Measurements from ENCODE around the gene PLA2G6.

PLA2G6 gene

DNA sequence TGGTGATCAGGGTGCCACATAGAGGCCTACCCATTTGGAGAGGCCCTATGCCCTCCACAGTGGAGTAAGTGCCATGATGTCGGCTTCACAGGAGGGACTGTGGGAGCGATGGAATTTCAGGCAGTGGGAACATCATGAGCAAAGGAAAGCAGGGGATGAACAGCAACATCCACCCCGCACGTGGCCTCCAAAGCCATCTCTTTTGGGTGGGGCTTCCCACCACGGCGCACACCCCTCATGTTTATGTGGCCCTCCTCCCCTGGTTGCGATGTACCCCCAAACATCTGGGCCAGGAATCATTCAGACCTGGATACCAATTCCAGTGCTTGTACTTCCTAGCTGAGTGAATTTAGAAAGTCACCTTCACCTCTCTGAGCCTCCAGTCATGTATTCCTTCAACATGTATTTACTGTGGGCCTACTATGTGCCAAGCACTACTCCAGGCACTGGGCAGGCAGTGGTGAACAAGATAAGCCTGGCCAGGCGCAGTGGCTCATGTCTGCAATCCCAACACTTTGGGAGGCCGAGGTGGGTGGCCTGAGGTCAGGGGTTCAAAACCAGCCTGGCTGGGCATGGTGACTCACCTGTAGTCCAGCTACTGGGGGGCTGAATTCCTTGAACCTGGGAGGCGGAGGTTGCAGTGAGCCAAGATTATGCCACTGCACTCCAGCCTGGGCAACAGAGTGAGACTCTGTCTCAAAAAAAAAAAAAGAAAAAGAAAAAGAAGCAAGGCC, 18.4 kb upstream of the PLA2G6 start:
- TF ChIP-seq TAF1 (IDR thresholded peaks at IDR 0.05; ENCODE audit: borderline replicate concordance, insufficient read depth, low read length), result no peak
- no peak for TF ChIP-seq POLR2AphosphoS5 (IDR thresholded peaks at IDR 0.05; ENCODE audit: low read depth, low read length)
- TF ChIP-seq, protein P1, sequence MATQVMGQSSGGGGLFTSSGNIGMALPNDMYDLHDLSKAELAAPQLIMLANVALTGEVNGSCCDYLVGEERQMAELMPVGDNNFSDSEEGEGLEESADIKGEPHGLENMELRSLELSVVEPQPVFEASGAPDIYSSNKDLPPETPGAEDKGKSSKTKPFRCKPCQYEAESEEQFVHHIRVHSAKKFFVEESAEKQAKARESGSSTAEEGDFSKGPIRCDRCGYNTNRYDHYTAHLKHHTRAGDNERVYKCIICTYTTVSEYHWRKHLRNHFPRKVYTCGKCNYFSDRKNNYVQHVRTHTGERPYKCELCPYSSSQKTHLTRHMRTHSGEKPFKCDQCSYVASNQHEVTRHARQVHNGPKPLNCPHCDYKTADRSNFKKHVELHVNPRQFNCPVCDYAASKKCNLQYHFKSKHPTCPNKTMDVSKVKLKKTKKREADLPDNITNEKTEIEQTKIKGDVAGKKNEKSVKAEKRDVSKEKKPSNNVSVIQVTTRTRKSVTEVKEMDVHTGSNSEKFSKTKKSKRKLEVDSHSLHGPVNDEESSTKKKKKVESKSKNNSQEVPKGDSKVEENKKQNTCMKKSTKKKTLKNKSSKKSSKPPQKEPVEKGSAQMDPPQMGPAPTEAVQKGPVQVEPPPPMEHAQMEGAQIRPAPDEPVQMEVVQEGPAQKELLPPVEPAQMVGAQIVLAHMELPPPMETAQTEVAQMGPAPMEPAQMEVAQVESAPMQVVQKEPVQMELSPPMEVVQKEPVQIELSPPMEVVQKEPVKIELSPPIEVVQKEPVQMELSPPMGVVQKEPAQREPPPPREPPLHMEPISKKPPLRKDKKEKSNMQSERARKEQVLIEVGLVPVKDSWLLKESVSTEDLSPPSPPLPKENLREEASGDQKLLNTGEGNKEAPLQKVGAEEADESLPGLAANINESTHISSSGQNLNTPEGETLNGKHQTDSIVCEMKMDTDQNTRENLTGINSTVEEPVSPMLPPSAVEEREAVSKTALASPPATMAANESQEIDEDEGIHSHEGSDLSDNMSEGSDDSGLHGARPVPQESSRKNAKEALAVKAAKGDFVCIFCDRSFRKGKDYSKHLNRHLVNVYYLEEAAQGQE (IDR thresholded peaks at IDR 0.05; ENCODE audit: insufficient read depth in 1 of 2, low read depth in 2 of 2, low read length in 2 of 2), result no peak
- no peak for TF ChIP-seq SIN3A (IDR thresholded peaks at IDR 0.05; ENCODE audit: borderline replicate concordance, insufficient read depth, low read length)
- no peak for TF ChIP-seq FOXP2 (optimal IDR thresholded peaks at IDR 0.05; ENCODE audit: borderline replicate concordance, extremely low read depth, extremely low read length, insufficient read depth)

DNA sequence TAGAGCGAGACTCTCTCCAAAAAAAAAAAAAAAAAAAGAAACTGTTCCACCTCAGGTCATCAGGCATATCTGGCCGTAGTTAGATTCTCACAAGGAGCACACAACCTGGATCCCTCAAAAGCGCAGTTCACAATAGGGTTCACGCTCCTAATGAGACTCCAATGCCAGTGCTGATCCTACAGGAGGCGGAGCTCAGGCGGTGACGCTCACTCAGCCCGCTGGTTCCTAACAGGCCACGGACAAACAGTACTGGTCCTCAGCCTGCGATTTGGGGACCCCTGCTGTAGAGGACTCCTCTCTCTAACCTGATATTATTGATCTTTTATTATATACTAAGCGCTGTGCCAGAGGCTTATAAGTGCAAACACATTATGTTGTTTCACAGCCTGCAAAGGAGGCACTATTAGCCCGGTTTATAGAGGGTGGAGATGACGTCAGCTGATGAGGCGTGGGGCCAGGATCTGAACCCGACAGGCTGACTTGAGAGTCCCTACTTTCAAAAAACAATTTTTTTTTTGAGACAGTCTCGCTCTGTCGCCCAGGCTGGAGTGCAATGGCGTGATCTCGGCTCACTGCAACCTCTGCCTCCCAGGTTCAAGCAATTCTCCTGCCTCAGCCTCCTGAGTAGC, 15.3 kb upstream of the PLA2G6 start:
- TF ChIP-seq FOXP2 (optimal IDR thresholded peaks at IDR 0.05; ENCODE audit: borderline replicate concordance, extremely low read depth, extremely low read length, insufficient read depth) (no peak), TAF1 (IDR thresholded peaks at IDR 0.05; ENCODE audit: borderline replicate concordance, insufficient read depth, low read length) (no peak), POLR2AphosphoS5 (IDR thresholded peaks at IDR 0.05; ENCODE audit: low read depth, low read length) (no peak), SIN3A (IDR thresholded peaks at IDR 0.05; ENCODE audit: borderline replicate concordance, insufficient read depth, low read length) (no peak)
- TF ChIP-seq, protein P1 (IDR thresholded peaks at IDR 0.05; ENCODE audit: insufficient read depth in 1 of 2, low read depth in 2 of 2, low read length in 2 of 2), result no peak

DNA sequence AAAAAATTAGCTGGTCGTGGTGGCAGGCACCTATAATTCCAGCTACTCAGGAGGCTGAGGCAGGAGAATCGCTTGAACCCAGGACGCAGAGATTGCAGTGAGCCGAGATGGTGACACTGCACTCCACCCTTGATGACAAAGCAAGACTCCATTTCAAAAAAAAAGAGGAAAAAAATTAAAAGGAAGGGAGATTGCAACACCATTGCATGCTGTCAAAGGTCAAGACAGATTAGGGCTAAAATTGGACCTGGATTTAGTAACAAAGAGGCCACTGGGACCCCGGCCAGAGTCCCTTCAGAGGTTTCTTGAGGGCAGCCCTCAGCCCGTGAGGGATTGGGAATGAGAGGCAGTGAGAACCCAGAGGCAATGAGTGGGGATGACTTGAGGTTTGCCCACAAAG, 11.9 kb upstream of the PLA2G6 start:
- TF ChIP-seq, protein P1 (IDR thresholded peaks at IDR 0.05; ENCODE audit: insufficient read depth in 1 of 2, low read depth in 2 of 2, low read length in 2 of 2), result no peak
- no peak for TF ChIP-seq TAF1 (IDR thresholded peaks at IDR 0.05; ENCODE audit: borderline replicate concordance, insufficient read depth, low read length)
- no peak for TF ChIP-seq SIN3A (IDR thresholded peaks at IDR 0.05; ENCODE audit: borderline replicate concordance, insufficient read depth, low read length)
- no peak for TF ChIP-seq POLR2AphosphoS5 (IDR thresholded peaks at IDR 0.05; ENCODE audit: low read depth, low read length)

DNA sequence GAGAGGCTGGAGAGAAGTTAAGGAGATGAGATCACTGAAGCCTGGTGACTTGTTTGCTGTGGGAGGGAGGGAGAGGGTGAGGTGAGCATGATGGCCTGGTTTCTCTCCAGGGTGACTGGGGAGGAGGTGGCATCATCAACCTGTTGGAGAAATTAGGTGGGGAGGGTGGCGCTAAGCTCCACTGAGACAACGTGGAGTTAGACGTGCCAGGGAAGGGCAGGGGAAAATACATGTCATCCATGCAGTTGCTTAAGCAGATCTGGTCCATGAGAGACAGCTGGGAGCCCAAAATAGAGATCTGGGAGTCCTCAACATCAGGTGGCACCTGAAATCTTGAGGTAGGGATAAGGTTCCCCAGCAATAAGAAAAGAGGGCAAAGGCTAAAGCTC, 10.8 kb upstream of the PLA2G6 start:
- TF ChIP-seq POLR2AphosphoS5 (IDR thresholded peaks at IDR 0.05; ENCODE audit: low read depth, low read length), result no peak
- no peak for TF ChIP-seq TAF1 (IDR thresholded peaks at IDR 0.05; ENCODE audit: borderline replicate concordance, insufficient read depth, low read length)
- TF ChIP-seq, protein P1 (IDR thresholded peaks at IDR 0.05; ENCODE audit: insufficient read depth in 1 of 2, low read depth in 2 of 2, low read length in 2 of 2), result no peak
- no peak for TF ChIP-seq SIN3A (IDR thresholded peaks at IDR 0.05; ENCODE audit: borderline replicate concordance, insufficient read depth, low read length)
- no peak for TF ChIP-seq FOXP2 (optimal IDR thresholded peaks at IDR 0.05; ENCODE audit: borderline replicate concordance, extremely low read depth, extremely low read length, insufficient read depth)
